ENCODE measurements around the gene DMKN.

- TF ChIP-seq JUN (IDR thresholded peaks at IDR 0.05; ENCODE audit: low read depth, low read length) (no peak), CTCF (IDR thresholded peaks at IDR 0.05; ENCODE audit: control extremely low read depth in 1 of 3, insufficient read depth in 1 of 3, low read depth in 1 of 3, low read length in 3 of 3) (peak; percentile 64 to 92 (median 78)), GABPA (IDR thresholded peaks at IDR 0.05; ENCODE audit: borderline replicate concordance, insufficient read depth, low read length) (no peak), EP300 (IDR thresholded peaks at IDR 0.05; ENCODE audit: borderline replicate concordance in 1 of 2, low read depth in 2 of 2, low read length in 2 of 2) (no peak), POLR2A (IDR thresholded peaks at IDR 0.05; ENCODE audit: control extremely low read depth in 1 of 2, low read depth in 2 of 2, low read length in 2 of 2) (no peak), CEBPB (IDR thresholded peaks at IDR 0.05; ENCODE audit: low read depth, low read length) (no peak), ATF3 (IDR thresholded peaks at IDR 0.05; ENCODE audit: insufficient read depth, low read depth, low read length) (no peak)
Observed at GRCh38 chr19:35549174-35549788, 35.8 kb upstream of the DMKN start.

All from H1 (cell line).